RWPE2 (cell line): ENCODE results near the gene EFCAB5.
A peak's percentile ranks its signal among the peaks of the same experiment; 100 is the strongest.
"Not testable (repeated sequence)": the region's sequence is repeated elsewhere in the genome, so short reads cannot be mapped to it uniquely, and the experiment has no call there.

Source experiments
- ATAC-seq: fragments of 200-7000 bp; cut with Tn5 transposase; 3 replicates; pipeline ENCODE4 v1.9.1; 2021; ENCODE audit warnings: low read depth
- DNase-seq: peaks from one replicate; pipeline ENCODE4 v3.0.0-alpha.2; 2020; ENCODE audit warnings: low spot score
- H3K27ac ChIP-seq: fragments of 450-650 bp; 2 replicates; pipeline ENCODE4 v1.5.1; 2017; ENCODE audit warnings: mild to moderate bottlenecking; ENCODE audit not compliant: poor library complexity, severe bottlenecking
- H3K27me3 ChIP-seq: fragments of 250-450 bp; sonication (Bioruptor Pico); 2 replicates; pipeline ENCODE4 v1.5.1; 2021; ENCODE audit warnings: mild to moderate bottlenecking, moderate library complexity; ENCODE audit not compliant: insufficient read depth, poor library complexity, severe bottlenecking
- H3K36me3 ChIP-seq: fragments of 250-450 bp; sonication (Bioruptor Pico); 2 replicates; pipeline ENCODE4 v1.5.1; 2020; ENCODE audit warnings: low read depth, mild to moderate bottlenecking, moderate library complexity
- H3K4me1 ChIP-seq: fragments of 250-450 bp; sonication (Bioruptor Pico); 2 replicates; pipeline ENCODE4 v1.5.1; 2021; ENCODE audit warnings: mild to moderate bottlenecking, moderate library complexity; ENCODE audit not compliant: insufficient read depth, poor library complexity, severe bottlenecking
- H3K4me3 ChIP-seq: fragments of 250-450 bp; sonication (Bioruptor Pico); 2 replicates; pipeline ENCODE4 v1.5.1; 2021; ENCODE audit warnings: mild to moderate bottlenecking, moderate library complexity; ENCODE audit not compliant: severe bottlenecking
- H3K9me3 ChIP-seq: fragments of 250-450 bp; sonication (Bioruptor Pico); 2 replicates; pipeline ENCODE4 v1.5.1; 2021; ENCODE audit warnings: mild to moderate bottlenecking, moderate library complexity; ENCODE audit not compliant: severe bottlenecking
- TF ChIP-seq, protein P1 (sequence below): fragments of 450-650 bp; IDR thresholded peaks from one replicate; pipeline ENCODE4 v1.5.1; 2017; ENCODE audit warnings: mild to moderate bottlenecking, moderate library complexity; ENCODE audit not compliant: poor library complexity, severe bottlenecking

The EFCAB5 gene

DNA sequence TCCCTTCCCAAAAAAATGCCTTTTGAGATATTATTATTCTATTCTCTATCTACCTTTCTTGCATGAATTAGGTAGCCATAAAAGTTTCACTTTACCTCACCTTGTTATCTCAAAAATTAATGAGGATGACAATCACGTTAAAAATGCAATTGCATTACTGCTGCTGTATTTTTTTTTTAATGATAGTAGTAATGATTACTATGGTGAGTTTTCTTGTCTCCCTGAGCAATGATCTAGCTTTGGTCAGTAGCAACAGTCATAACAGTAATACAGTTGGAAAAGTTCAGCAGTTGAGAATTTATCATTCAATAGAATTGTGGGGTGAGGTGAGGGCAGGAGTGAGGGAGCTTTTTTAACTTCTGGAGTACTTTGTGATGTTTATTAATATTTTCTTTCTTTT is at the start of gene EFCAB5:
Gene EFCAB5, plus strand, starts transcription at position 301 of the 400 bp plus-strand sequence. CDS start 163 bp downstream, outside the sequence.
- DNase-seq: no peak
- Histone ChIP-seq H3K4me3 (no peak within 1 kb of the TSS), H3K27ac (no peak within 1 kb of the TSS), H3K4me1 (no peaks in the 10 kb centered on the region), H3K9me3 (no peaks in the 10 kb centered on the region), H3K36me3 (no peaks in the 10 kb centered on the region), H3K27me3 (no peaks in the 10 kb centered on the region)
- TF ChIP-seq, protein P1, sequence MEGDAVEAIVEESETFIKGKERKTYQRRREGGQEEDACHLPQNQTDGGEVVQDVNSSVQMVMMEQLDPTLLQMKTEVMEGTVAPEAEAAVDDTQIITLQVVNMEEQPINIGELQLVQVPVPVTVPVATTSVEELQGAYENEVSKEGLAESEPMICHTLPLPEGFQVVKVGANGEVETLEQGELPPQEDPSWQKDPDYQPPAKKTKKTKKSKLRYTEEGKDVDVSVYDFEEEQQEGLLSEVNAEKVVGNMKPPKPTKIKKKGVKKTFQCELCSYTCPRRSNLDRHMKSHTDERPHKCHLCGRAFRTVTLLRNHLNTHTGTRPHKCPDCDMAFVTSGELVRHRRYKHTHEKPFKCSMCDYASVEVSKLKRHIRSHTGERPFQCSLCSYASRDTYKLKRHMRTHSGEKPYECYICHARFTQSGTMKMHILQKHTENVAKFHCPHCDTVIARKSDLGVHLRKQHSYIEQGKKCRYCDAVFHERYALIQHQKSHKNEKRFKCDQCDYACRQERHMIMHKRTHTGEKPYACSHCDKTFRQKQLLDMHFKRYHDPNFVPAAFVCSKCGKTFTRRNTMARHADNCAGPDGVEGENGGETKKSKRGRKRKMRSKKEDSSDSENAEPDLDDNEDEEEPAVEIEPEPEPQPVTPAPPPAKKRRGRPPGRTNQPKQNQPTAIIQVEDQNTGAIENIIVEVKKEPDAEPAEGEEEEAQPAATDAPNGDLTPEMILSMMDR: no peak
- no peak for ATAC-seq

DNA sequence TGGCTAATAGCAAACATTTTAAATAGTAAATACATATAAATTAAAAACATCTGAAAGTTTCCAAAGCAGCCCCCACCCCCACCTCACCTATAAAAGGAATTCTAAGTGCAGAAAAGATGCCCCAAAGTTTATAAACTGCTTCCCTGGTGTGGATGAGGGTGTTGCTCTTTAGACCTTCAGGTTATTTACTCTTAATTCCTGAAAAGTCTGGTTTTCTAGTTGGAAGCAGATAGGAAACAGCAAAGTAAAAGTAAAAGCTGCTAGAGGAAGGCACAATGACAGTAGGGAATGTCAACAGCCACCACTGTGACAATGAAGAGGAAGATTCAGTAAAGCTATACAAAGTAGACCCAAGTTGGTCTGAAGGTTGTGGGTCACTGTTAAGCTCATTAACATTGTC is 49.2 kb upstream of the EFCAB5 start:
- H3K4me1 ChIP-seq: peaks cover 3% of the 10 kb centered on the region
- peak overlapping the region; percentile 24 for H3K27ac ChIP-seq
- DNase-seq (no peak), ATAC-seq (no peak)
- TF ChIP-seq, protein P1: no peak
- no peaks in the 10 kb centered on the region for H3K9me3 ChIP-seq
- no peaks in the 10 kb centered on the region for H3K27me3 ChIP-seq
- H3K36me3 ChIP-seq: no peaks in the 10 kb centered on the region
- H3K4me3 ChIP-seq: no peak overlapping the region

DNA sequence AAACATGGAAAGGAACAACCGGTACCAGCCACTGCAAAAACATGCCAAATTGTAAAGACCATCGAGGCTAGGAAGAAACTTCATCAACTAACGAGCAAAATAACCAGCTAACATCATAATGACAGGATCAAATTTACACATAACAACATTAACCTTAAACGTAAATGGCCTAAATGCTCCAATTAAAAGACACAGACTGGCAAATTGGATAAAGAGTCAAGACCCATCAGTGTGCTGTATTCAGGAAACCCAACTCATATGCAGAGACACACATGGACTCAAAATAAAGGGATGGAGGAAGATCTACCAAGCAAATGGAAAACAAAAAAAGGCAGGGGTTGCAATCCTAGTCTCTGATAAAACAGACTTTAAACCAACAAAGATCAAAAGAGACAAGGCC is 44.3 kb upstream of the EFCAB5 start:
- not testable (repeated sequence) for H3K4me3 ChIP-seq, ATAC-seq, H3K27me3 ChIP-seq, H3K36me3 ChIP-seq, H3K27ac ChIP-seq, DNase-seq, H3K9me3 ChIP-seq, H3K4me1 ChIP-seq

DNA sequence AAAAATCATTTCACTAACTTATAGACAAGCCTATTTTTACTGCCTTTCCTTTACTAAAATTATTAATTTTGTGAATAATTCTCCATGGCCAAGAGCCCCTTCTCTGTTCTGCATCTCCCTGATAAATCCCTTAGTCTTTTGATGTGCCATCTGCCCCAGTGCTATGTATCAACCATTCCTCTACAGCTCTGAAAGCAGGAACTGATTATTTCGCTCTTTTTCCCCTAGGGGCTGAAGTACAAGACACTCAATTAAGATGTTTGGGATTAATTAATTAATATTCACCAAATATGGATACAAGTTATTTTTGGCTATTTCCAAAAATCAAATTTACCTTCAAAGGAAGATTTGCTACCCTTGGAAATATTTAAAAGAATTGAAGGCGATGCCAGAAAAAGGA is 38.0 kb upstream of the EFCAB5 start:
- no peak for DNase-seq
- H3K36me3 ChIP-seq: no peaks in the 10 kb centered on the region
- H3K4me3 ChIP-seq: no peak overlapping the region
- ATAC-seq: no peak
- no peaks in the 10 kb centered on the region for H3K4me1 ChIP-seq
- H3K27me3 ChIP-seq: no peaks in the 10 kb centered on the region
- TF ChIP-seq, protein P1: no peak
- peaks cover 3% of the 10 kb centered on the region for H3K9me3 ChIP-seq
- no peak overlapping the region for H3K27ac ChIP-seq

DNA sequence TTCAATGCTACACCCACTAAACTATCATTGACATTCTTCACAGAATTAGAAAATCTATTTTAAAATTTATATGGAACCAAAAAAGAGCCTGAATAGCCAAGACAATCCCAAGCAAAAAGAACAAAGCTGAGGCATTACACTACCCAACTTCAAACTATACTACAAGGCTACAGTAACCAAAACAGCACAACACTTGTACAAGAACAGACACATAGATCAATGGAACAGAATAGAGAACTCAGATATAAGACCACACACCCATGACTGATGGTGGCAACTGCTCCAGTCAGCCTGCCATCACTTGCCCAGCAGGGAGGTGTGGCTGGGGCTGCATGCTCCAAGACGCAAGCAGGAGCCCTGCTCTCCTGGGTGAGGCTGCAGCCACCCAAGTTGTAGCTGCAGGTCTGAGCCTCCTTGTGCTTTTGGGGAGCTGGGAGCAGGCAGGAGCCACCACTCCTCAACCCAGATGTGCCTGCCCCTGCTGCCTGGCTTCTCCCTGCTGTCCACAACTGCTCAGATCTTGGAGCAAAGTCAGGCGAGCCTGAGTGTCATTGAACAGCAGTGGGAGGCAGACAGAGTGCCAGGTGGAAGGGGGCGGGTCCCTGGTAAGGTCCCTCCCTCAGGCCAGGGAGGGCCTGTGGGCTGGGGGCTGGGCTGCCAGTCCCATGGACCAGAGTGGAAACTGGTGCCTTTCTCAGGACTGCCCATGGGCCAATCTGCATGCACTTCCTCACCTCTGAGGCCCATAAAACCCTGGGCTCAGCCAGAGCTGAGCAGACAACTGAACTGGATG is 36.2 kb upstream of the EFCAB5 start:
- Histone ChIP-seq H3K27me3 (no peaks in the 10 kb centered on the region), H3K9me3 (peaks cover 3% of the 10 kb centered on the region), H3K27ac (no peak overlapping the region), H3K4me1 (peaks cover 6% of the 10 kb centered on the region), H3K4me3 (no peak overlapping the region), H3K36me3 (no peaks in the 10 kb centered on the region)
- TF ChIP-seq, protein P1: no peak
- DNase-seq (no peak), ATAC-seq (no peak)
